Measurements from ENCODE around the gene DDX43.
"Not testable (repeated sequence)": the region's sequence is repeated elsewhere in the genome, so short reads cannot be mapped to it uniquely, and the experiment has no call there.

Gene DDX43

DNA sequence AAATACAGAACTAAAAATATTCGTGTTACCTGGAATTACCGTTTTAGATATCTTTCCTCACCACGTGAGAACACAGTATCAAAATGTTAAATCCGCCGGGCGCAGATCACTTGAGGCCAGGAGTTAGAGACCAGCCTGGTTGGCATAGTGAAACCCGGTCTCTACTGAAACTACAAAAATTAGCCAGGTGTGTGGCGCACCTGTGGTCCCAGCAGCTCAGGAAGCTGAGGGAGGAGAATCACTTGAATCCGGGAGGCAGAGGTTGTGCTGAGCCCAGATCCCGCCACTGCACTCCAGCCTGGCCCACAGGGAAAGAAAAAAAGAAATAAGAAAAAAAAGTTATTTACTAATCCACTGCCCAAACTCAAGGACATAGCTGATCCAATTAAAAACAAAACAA is 4.8 kb upstream of the DDX43 start:
- no peak for DNase-seq

DNA sequence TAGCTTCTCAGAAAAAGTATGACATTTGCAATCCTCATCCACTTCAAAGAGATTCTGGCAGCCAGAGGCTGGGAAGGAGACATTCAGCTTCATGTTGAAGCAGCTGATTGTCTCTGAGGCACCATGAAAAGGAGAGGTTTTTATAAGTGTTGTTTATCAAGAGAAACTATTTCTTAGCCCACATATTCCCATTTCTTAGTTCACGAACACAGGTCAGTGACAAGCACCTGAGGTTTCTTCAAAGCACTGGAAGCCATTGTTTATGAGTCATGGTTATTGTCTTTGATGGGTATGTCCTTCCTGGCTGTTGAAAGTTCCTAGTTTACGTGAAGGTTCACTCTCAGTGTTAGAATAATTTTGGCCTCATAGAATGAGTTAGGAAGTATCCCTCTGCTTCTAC is 3.0 kb upstream of the DDX43 start:
- DNase-seq, result no peak

DNA sequence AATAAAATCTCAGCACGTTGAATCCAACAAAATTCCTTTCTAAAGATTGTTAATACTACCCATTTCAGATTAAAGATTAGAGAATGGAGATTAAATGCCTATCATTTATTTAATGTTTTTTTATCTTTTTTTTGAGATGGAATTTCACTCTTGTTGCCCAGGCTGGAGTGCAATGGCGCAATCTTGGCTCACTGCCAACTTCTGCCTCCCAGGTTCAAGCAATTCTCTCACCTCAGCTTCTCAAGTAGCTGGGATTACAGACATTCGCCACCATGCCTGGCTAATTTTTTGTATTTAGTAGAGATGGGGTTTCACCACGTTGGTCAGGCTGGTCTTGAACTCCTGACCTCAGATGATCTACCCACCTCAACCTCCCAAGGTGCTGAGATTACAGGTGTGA is 2.4 kb upstream of the DDX43 start:
- not testable (repeated sequence) for DNase-seq

DNA sequence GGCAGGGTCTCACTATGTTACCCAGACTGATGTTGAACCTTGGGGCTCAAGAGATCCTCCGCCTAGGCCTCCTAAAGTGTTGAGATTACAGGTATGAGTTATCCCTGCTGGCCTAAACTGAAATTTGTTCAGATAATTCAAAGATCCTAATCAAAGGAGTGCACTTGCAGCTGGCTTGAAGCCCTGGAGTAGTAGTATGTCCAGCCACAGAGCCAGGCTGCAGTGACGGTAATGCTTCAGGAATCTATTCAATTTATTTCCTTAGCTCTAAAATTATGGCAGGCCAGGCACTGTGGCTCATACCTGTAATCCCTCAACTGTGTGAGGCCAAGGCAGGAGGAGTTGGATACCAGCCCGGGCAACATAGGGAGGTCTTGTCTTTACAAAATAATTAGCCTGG is 1.4 kb upstream of the DDX43 start:
- DNase-seq, result no peak

DNA sequence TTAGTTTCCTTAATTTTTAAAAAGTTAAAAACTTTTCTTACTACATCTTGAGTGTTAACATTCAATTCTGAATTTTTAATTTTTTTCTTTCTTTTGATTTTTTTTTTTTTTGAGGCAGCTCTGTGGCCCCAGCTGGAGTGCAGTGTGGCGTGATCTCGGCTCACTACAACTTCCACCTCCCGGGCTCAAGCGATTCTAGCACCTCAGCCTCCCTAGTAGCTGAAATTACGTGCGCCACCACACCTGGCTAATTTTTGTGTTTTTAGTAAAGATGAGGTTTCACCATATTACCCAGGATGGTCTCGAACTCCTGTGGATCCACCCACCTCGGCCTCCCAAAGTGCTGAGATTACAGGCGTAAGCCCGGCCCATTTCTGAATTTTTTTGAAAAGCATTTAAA is 1.2 kb downstream of the DDX43 start:
- DNase-seq, result no peak

DNA sequence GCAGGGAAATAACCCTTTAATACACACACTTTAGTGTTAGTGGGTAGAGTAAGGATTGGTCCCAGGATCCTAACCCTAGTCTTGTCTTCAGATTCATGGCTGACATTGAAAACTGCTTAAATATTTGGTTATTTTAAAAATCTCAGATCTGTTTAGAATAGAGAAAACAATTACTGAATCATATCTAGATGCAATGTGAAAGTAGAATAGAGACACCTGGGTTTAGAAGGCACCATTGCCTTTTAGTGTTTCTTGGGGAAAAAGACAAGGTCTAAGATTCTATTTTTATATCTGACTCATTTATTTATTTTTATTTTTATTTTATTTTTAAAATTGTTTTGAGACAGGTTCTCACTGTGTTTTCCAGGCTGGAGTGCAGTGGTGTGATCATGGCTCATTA is 6.0 kb downstream of the DDX43 start:
- no peak for DNase-seq

DNA sequence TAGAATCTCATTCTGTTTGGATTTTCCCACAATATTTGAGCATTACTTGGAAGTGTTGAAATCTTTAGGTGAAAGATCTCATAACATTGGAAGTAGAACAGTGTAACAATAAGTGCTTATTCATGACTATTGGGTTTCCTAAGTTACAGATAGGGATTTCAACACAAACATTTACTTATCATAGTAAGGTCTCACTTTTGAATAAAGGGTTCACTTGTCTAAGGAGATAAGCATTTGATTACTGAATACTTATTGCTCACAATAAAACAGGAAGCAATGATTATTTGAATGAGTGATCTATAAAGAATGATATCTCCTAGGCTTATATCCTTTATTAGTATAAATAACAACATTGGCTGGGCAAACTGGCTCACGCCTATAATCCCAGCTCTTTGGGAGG is 14.8 kb downstream of the DDX43 start:
- DNase-seq, result no peak

DNA sequence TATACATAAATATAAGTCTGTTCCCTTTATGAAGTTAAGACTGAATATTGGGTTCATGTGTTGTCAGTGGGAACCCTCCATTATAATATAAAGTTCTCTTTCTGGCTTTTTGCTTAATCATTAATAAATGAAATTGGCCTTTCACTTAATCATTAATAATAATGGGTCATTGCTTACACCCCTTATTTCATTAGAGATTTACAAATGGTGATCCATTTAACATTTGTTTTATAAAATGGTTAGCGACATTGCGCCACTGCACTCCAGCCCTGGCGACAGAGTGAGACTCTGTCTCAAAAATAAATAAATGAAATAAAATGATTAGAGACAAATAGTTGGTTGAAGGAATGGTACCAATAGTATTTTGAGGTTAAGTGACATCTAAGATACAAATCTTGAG is 18.5 kb downstream of the DDX43 start:
- no peak for DNase-seq

DNA sequence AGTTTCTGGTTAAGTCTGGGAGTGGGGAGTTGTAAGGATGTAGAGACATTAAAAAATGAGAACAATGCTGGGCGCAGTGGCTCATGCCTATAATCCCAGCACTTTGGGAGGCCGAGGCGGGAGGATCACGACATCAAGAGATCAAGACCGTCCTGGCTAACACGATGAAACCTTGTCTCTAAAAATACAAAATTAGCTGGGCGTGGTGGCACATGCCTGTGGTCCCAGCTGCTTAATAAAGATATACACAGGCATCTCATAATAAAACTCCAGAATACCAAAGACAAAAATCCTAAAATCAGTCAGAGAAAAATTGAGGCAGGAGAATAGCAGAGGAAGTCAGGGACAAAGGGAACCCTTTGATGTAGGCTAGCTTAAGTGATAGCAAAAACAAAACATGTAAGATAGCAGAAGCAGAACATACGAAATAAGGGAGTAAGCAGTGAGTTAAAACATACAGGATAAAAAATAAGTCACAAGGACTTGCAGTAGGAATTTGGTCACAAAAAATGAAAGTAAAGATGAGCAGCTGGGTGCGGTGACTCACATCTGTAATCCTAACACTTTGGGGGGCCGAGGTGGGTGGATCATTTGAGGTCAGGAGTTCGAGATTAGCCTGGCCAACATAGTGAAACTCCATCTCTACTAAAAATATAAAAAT is 23.6 kb downstream of the DDX43 start:
- DNase-seq, result no peak

DNA sequence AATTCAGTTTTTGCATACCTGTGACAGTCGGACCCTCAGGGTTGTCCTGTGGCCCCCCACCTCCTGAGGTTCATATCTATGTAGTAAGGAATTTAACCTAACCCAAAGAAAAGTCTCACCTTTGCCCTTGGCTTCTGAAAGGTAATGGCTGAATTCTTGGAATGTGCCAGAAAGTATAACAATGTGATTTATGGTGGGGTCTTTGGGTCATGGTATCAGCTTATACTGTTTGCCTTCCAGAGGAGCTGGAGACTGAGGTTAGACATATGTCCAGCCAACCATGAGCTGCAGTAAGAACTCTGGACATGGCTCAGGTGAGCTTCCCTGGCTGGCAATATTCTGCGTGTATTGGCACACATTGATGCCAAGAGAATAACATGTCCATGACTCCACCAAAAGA is 26.9 kb downstream of the DDX43 start:
- DNase-seq, result no peak

DNA sequence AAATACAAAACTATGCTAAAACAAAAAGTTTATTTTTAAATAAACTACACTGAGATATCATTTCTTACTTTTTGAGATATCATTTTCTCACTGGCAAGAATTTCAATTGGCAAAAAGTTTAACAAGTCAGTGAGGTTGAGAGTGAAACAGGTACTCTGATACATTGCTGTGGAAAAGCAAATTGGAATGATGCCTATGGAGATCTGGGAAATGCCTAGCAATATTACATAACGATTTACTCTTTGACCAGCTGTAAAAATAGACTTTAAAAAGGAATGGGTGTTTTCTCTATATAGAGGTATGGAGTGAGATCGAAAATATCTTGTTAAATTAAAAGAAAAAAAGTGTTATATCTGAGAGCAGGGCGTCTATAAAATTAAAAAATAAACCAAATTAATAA is 40.6 kb downstream of the DDX43 start:
- no peak for DNase-seq

DNA sequence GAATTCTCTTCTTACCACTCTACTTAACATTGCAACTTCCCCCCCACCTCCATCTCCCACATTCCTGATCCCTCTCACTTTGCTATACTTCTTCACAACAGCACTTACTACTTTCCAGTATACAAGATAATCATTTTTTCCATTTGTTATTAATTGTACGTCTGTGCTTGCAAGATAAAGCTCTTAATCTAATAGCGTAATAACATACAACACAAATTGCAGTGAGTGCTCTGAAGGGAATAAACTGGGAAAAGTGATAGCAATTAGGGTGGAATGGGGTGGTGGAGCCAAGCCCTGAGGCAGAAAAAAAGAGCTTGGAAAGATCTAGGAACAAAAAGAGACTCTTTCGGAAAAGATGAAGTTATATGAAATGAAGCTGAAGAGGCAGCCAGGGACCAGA is 48.9 kb downstream of the DDX43 start:
- no peak for DNase-seq

DNA sequence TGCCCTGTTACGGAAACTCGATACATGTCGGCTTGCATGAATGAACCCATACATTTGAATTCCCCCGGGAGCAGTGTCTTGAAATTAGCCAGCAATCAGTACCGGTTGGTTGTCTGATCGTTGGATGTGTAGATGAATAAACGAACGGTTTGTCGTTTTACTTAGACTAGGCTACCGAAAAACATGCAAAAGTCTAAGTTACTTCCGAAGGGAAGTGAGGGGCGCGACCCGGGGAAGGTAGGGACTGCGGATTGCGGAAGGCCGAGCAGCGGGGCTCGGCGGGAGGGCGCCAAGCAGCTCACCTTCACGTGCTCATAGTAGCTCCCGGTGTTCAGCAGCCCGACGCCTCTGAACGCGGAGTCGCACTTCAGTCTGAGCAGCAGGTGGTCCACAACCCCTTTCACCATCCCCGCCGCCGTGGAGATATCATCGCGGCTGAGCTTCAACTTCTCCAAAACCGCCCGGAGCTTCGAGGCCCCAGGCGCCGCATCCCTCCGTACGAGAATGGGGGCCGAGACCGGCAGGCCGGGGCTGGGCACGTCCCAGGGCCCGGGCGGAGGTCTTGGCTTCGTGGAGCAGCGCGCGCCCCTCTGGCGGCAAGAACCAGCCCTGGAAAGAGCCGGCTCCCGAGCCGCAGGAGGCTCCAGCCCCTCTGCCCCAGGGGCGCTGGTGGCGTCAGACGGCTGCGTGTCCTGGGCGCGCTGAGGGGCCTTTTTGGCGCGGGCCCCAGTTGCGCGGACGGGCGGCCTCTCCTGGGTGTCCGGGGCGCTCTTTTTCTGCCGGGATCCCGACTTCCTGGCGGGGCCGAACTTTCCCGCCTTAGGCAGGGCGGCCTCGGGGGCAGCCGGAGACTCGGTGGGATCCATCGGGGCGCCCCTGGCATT is 56.8 kb downstream of the DDX43 start:
- peak; percentile 50 for DNase-seq

DNA sequence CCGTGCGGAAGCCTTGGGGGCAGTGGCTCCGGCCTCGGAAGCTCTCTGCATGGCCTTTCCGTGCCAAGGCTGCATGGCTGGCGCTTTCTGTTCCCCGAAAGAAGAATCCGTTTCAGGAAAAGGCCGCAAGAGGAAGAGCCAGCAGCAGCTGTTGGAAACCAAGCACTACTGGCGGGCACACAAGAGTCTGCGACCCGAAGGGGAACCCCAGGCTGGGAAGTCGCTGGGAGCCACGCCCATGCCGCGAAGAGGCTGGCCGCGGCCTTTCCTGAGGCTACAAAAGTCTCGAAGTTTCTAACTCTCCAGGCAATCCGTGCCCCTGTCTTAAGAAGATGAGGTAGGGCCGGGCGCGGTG is 57.5 kb downstream of the DDX43 start, which contains the start of gene CGAS:
CGAS (minus strand) TSS at position 191 of the 355 bp plus-strand sequence; CDS start at position 75, 116 bp downstream.
- DNase-seq, result no peak

DNA sequence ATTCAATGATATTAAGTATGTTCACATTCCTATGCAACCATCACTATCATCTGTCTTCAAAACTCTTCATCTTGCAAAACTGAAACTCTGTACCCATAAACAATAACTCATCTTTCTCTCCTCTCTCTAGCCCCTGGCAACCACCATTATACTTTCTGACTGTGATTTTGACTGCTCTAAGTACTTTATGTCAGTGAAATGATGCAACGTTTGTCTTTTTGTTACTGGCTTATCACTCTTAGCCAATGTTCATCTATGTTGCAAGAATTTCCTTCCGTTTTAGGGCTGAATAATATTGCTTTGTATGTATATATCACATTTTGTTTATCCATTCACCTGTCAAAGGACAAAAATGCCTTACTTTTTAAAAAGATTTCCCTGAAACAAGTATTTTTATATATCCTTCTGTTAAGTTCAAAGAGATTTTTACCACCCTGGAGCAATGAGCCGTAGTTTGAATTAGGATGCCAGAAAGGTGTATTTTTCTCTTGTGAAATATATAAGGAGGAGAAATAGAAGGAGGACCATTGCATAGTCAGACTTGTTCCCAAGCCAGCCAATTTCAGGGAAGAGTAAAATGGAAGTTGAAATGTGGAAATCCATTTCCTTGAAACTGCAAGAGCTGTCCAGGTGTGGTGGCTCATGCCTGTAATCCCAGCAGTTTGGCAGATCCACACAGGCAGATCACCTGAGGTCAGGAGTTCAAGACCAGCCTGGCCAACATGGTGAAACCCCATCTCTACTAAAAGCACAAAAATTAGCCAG is 61.4 kb downstream of the DDX43 start:
- peak; percentile 4 for DNase-seq

DNA sequence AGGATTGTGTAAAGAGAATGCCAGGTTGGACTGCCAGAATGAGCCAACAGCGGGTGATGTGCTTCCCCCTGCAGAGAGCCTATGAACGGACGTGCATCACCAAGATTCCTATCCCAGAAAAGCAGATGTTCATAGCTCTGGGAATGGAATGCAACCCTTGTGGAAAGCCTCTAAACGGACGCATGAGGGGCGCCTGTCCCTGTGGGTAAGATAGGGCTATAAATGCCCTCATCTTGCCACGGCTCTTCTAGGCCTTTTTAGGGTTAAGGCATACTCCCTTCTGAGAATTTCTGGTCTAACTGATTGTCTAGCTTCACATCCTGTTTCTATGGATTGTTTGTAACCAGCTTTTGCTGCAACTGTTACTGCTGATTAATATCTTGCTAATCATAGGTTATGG is 64.8 kb downstream of the DDX43 start:
- not testable (repeated sequence) for DNase-seq

DNA sequence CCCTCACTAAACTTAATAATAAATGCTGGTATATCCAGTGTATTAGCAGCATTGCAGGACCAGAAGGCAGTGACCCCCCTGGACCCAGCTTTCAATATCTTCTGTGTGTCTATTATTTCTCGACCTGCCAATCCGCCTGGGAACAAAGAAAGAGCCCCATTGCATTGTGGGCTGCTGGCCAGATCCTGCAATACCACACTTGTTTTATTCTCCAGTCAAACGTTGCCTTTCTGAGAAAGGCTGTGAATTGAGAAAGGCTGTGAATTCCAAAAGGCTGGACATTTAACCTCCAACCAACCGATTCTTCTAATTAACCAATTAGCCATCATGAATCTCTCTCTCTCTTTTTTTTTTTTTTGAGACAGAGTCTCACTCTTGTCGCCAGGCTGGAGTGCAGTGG is 65.4 kb downstream of the DDX43 start:
- DNase-seq, result no peak

DNA sequence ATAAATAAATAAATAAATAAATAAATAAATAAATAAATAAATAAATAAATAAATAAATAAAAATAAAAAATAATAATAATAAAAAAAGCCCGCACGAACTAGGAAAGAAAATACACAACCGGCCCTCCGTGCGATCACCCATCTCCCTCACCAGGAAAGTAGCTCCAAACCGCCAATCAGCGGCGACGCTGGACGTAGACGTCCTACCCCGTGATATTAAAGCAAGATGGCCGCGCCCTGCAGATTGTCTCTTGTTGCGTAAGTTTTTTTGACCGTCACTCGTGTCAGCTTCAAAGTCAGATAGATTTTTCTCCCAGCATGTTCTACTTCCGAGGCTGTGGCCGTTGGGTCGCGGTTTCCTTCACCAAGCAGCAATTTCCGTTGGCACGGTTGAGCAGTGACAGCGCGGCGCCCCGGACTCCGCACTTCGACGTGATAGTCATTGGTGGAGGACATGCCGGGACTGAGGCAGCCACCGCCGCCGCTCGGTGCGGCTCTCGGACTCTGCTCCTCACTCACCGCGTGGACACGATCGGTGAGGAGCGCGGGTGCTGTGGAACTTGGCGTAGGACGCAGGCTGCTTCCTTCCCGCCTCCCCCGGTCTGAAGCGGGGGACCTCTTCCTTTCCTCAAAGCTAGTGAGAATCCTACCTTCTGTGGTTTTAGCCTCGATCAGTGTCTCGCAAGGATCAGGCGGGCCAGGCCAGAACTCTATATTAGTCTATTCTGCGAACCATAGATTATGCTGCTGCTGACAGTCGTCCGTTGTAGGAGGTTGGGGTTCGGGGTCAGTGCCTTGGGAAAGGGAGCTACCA is 67.1 kb downstream of the DDX43 start, which contains the start of gene MTO1:
MTO1 (plus strand) TSS at position 201 of the 814 bp plus-strand sequence; CDS start at position 319, 118 bp downstream.
- peak; percentile 91 for DNase-seq
